CD4-positive, CD25-positive, alpha-beta regulatory T cell (primary cell): ENCODE measurements around the gene CASD1. TPM values are rescaled to one million over a fixed set of nuclear protein-coding genes. Genes with fewer than 3 reads are reported as not detected.
A peak's percentile ranks its signal among the peaks of the same experiment; 100 is the strongest.

Experiments
- ATAC-seq, 2 donors: fragments of 150-1000 bp; cut with Tn5 transposase; one replicate each; pipeline ENCODE4 v1.10.0; 2021; ENCODE audit warnings: low read depth in 2 of 2, moderate number of reproducible peaks in 2 of 2, moderate library complexity in 1 of 2
- DNase-seq, 3 donors: peaks; one replicate each; pipeline versions ENCODE4 v3.0.0 to v3.0.0-alpha.2; 2012 to 2022; ENCODE audit warnings: mixed read lengths in 1 of 3
- H3K27ac ChIP-seq: one replicate; pipeline ENCODE4 v1.7.0; 2013; ENCODE audit warnings: mild to moderate bottlenecking, low read length; ENCODE audit not compliant: insufficient read depth, poor library complexity, severe bottlenecking
- H3K27me3 ChIP-seq: one replicate; pipeline ENCODE4 v1.7.0; 2013; ENCODE audit warnings: low read length; ENCODE audit not compliant: control insufficient read depth, insufficient read depth
- H3K36me3 ChIP-seq: one replicate; pipeline ENCODE4 v1.7.0; 2013; ENCODE audit warnings: mild to moderate bottlenecking, low read length, moderate library complexity; ENCODE audit not compliant: control insufficient read depth, insufficient read depth
- H3K4me1 ChIP-seq: 2 replicates; pipeline ENCODE4 v1.7.0; 2013; ENCODE audit warnings: mild to moderate bottlenecking, low read length; ENCODE audit not compliant: insufficient read depth, control insufficient read depth, poor library complexity, severe bottlenecking
- H3K4me3 ChIP-seq: one replicate; pipeline ENCODE4 v1.7.0; 2013; ENCODE audit warnings: low read depth, mild to moderate bottlenecking, low read length, moderate library complexity
- H3K9me3 ChIP-seq, 2 experiments: 1 replicate in 1 of 2; 2 replicates in 1 of 2; pipeline ENCODE4 v1.7.0; 2013; ENCODE audit warnings: low read length in 2 of 2, mild to moderate bottlenecking in 1 of 2, moderate library complexity in 1 of 2; ENCODE audit not compliant: control insufficient read depth in 2 of 2
- H3K27ac Mint-ChIP-seq, 3 donors: one replicate each; pipeline ENCODE4 v1.8.0; 2020 to 2022; ENCODE audit warnings: mild to moderate bottlenecking in 3 of 3, mixed read lengths in 3 of 3, moderate library complexity in 2 of 3
- H3K27me3 Mint-ChIP-seq: one replicate; pipeline ENCODE4 v1.8.0; 2022; ENCODE audit warnings: mild to moderate bottlenecking, mixed read lengths
- H3K36me3 Mint-ChIP-seq: one replicate; pipeline ENCODE4 v1.8.0; 2020; ENCODE audit warnings: mixed read lengths
- H3K4me1 Mint-ChIP-seq, 4 donors: one replicate each; pipeline ENCODE4 v1.8.0; 2020 to 2022; ENCODE audit warnings: mixed read lengths in 4 of 4, mild to moderate bottlenecking in 1 of 4
- H3K4me3 Mint-ChIP-seq, 4 donors: one replicate each; pipeline ENCODE4 v1.8.0; 2020 to 2022; ENCODE audit warnings: mild to moderate bottlenecking in 4 of 4, mixed read lengths in 4 of 4, moderate library complexity in 3 of 4
- H3K9me3 Mint-ChIP-seq, 7 donors: one replicate each; pipeline ENCODE4 v1.8.0; 2020 to 2022; ENCODE audit warnings: mixed read lengths in 7 of 7, mild to moderate bottlenecking in 3 of 7, moderate library complexity in 2 of 7
- polyA plus RNA-seq, 4 donors: library from polyadenylated mRNA; unstranded; fragments of 300-500 nt; fragmentation: Illumina TruSeq; gene quantifications; one replicate each; pipeline ENCODE4 v1.2.3, GENCODE V29; 2021
- total RNA-seq: library from RNA; stranded (reverse); gene quantifications from one replicate; pipeline ENCODE4 v1.2.3, GENCODE V29; 2022

The CASD1 gene
- total and polyA plus RNA-seq, 5 donors from 2014 or later, result 7.8 to 21.8 (median 9.1) TPM

- no peak overlapping the region for H3K4me3 ChIP-seq
- peaks cover 35% of the 10 kb centered on the region for H3K36me3 ChIP-seq
- H3K9me3 Mint-ChIP-seq, result no peaks in the 10 kb centered on the region
- no peak overlapping the region for H3K27ac ChIP-seq
- no peaks in the 10 kb centered on the region for H3K27me3 ChIP-seq
- H3K4me1 ChIP-seq, result no peaks in the 10 kb centered on the region
- H3K9me3 ChIP-seq, result no peaks in the 10 kb centered on the region
- H3K4me1 Mint-ChIP-seq, result peaks cover 0 to 12% (median 0%) of the 10 kb centered on the region in 4 donors
- H3K36me3 Mint-ChIP-seq, result peaks cover 48% of the 10 kb centered on the region
- DNase-seq (no peak), ATAC-seq (no peak)
- H3K4me3 Mint-ChIP-seq, result no peak overlapping the region
- H3K27me3 Mint-ChIP-seq, result no peaks in the 10 kb centered on the region
- no peak overlapping the region for H3K27ac Mint-ChIP-seq
Observed at GRCh38 chr7:94556028-94556427, 46.4 kb downstream of the CASD1 start.

GRCh38 chr7:94557215-94557614 is 47.6 kb downstream of the CASD1 start:
- Mint-ChIP-seq H3K4me3 (no peak overlapping the region), H3K36me3 (peaks cover 46% of the 10 kb centered on the region), H3K27ac (no peak overlapping the region), H3K4me1 (peaks cover 0 to 12% (median 0%) of the 10 kb centered on the region in 4 donors), H3K27me3 (no peaks in the 10 kb centered on the region), H3K9me3 (no peaks in the 10 kb centered on the region)
- DNase-seq (no peak), ATAC-seq (no peak)
- peaks cover 34% of the 10 kb centered on the region for H3K36me3 ChIP-seq
- no peak overlapping the region for H3K4me3 ChIP-seq
- H3K27me3 ChIP-seq, result no peaks in the 10 kb centered on the region
- H3K27ac ChIP-seq, result no peak overlapping the region
- H3K4me1 ChIP-seq, result no peaks in the 10 kb centered on the region
- no peaks in the 10 kb centered on the region for H3K9me3 ChIP-seq

GRCh38 chr7:94559972-94560371 is 50.4 kb downstream of the CASD1 start:
- Mint-ChIP-seq H3K27ac (no peak overlapping the region), H3K4me3 (no peak overlapping the region), H3K9me3 (peaks cover 0 to 4% (median 0%) of the 10 kb centered on the region in 7 donors), H3K27me3 (no peaks in the 10 kb centered on the region), H3K4me1 (peaks cover 0 to 12% (median 0%) of the 10 kb centered on the region in 4 donors), H3K36me3 (peaks cover 30% of the 10 kb centered on the region)
- Histone ChIP-seq H3K36me3 (peaks cover 13% of the 10 kb centered on the region), H3K9me3 (no peaks in the 10 kb centered on the region), H3K27ac (no peak overlapping the region), H3K27me3 (no peaks in the 10 kb centered on the region), H3K4me3 (no peak overlapping the region), H3K4me1 (no peaks in the 10 kb centered on the region)
- DNase-seq, result no peak
- no peak for ATAC-seq

- Mint-ChIP-seq H3K9me3 (peaks cover 0 to 5% (median 0%) of the 10 kb centered on the region in 7 donors), H3K27ac (no peak overlapping the region), H3K36me3 (peaks cover 23% of the 10 kb centered on the region), H3K4me3 (no peak overlapping the region), H3K4me1 (no peaks in the 10 kb centered on the region), H3K27me3 (no peaks in the 10 kb centered on the region)
- H3K4me3 ChIP-seq, result no peak overlapping the region
- H3K36me3 ChIP-seq, result peaks cover 4% of the 10 kb centered on the region
- no peaks in the 10 kb centered on the region for H3K9me3 ChIP-seq
- no peak overlapping the region for H3K27ac ChIP-seq
- no peaks in the 10 kb centered on the region for H3K4me1 ChIP-seq
- DNase-seq (no peak), ATAC-seq (no peak)
- no peaks in the 10 kb centered on the region for H3K27me3 ChIP-seq
Observed at GRCh38 chr7:94561841-94562514, 52.4 kb downstream of the CASD1 start.

GRCh38 chr7:94562525-94562924 is 52.9 kb downstream of the CASD1 start:
- Histone ChIP-seq H3K36me3 (peaks cover 4% of the 10 kb centered on the region), H3K27me3 (no peaks in the 10 kb centered on the region), H3K4me3 (no peak overlapping the region), H3K4me1 (no peaks in the 10 kb centered on the region), H3K9me3 (no peaks in the 10 kb centered on the region), H3K27ac (no peak overlapping the region)
- Mint-ChIP-seq H3K4me1 (no peaks in the 10 kb centered on the region), H3K4me3 (no peak overlapping the region), H3K27ac (no peak overlapping the region), H3K36me3 (peaks cover 18% of the 10 kb centered on the region), H3K9me3 (peaks cover 0 to 5% (median 0%) of the 10 kb centered on the region in 7 donors), H3K27me3 (no peaks in the 10 kb centered on the region)
- no peak for DNase-seq
- no peak for ATAC-seq

GRCh38 chr7:94565247-94565894 is 55.8 kb downstream of the CASD1 start:
- H3K27me3 Mint-ChIP-seq, result no peaks in the 10 kb centered on the region

GRCh38 chr7:94567396-94567795 is 57.8 kb downstream of the CASD1 start:
- peaks cover 0 to 13% (median 4%) of the 10 kb centered on the region in 7 donors for H3K9me3 Mint-ChIP-seq
- Histone ChIP-seq H3K27me3 (no peaks in the 10 kb centered on the region), H3K36me3 (no peaks in the 10 kb centered on the region), H3K4me1 (no peaks in the 10 kb centered on the region), H3K9me3 (no peaks in the 10 kb centered on the region), H3K4me3 (no peak overlapping the region), H3K27ac (no peak overlapping the region)
- H3K36me3 Mint-ChIP-seq, result peaks cover 26% of the 10 kb centered on the region
- no peak overlapping the region for H3K4me3 Mint-ChIP-seq
- H3K27me3 Mint-ChIP-seq, result no peaks in the 10 kb centered on the region
- no peaks in the 10 kb centered on the region for H3K4me1 Mint-ChIP-seq
- DNase-seq, result no peak
- no peak for ATAC-seq
- no peak overlapping the region for H3K27ac Mint-ChIP-seq

More at GRCh38 chr7:94565247-94565894, 55.8 kb downstream of the CASD1 start:
- Histone ChIP-seq H3K27me3 (no peaks in the 10 kb centered on the region), H3K4me1 (no peaks in the 10 kb centered on the region), H3K9me3 (no peaks in the 10 kb centered on the region), H3K27ac (no peak overlapping the region), H3K4me3 (no peak overlapping the region), H3K36me3 (no peaks in the 10 kb centered on the region)
- ATAC-seq, result no peak
- no peak for DNase-seq
- Mint-ChIP-seq H3K27ac (peak overlapping the region in 2 of 3 donors; percentile 18 to 49), H3K36me3 (peaks cover 17% of the 10 kb centered on the region), H3K9me3 (peaks cover 0 to 13% (median 0%) of the 10 kb centered on the region in 7 donors), H3K4me3 (no peak overlapping the region), H3K4me1 (no peaks in the 10 kb centered on the region)
